RCC 7860 (cell line): Measurements from ENCODE around the gene CXCL12.

Source experiments
- DNase-seq: peaks from one replicate; pipeline ENCODE4 v3.0.0-alpha.2; 2015; ENCODE audit warnings: low spot score
- FAIRE-seq: peaks from 2 replicates; lab custom pipeline; 2012; peaks lifted over from hg19 to GRCh38; lab: Jason Lieb, UNC

The CXCL12 gene

GRCh38 chr10:44339218-44339617 lies 45.7 kb downstream of the CXCL12 start:
- no peak for DNase-seq

GRCh38 chr10:44337081-44337480 lies 47.8 kb downstream of the CXCL12 start:
- FAIRE-seq (no peak), DNase-seq (no peak)

More at GRCh38 chr10:44339218-44339617, 45.7 kb downstream of the CXCL12 start:
- no peak for FAIRE-seq

DNA sequence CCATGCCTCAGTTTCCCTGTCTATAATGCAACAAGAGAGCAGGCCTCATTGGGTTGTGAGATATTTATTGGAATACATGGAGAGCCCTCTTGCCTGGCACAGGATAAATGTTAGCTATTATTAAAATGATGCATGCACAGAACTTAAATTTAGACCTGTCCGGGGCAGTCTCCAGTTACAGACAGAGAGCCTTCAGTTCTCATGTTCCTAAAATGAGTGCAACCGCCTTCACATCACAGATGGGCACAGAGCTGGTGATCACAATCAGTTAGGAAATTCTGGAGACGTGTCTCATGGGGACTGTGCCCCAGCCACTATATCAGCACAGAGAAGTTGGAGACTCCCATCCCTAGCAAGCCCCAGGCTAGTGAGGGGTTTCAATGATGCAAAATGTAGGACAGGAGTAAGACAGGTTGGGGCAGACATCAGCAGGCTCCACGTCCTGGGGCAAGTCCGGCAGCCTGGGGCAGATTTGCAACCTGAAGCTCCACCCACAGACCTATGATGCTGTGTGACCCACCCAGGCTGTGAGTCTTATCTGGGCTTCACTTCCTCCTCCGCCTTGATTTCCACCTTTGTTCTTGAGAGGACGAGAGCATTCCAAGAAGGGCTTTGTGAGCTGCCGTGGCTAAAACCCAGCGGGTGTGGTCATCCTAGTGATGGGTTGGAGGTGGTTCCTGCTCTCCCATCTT lies 49.4 kb downstream of the CXCL12 start:
- FAIRE-seq = no peak
- DNase-seq = no peak

GRCh38 chr10:44334621-44335184 lies 50.2 kb downstream of the CXCL12 start:
- FAIRE-seq = no peak
- DNase-seq = no peak

GRCh38 chr10:44334091-44334490 lies 50.8 kb downstream of the CXCL12 start:
- DNase-seq = no peak
- no peak for FAIRE-seq

GRCh38 chr10:44333511-44333910 lies 51.4 kb downstream of the CXCL12 start:
- DNase-seq = no peak
- FAIRE-seq = no peak

DNA sequence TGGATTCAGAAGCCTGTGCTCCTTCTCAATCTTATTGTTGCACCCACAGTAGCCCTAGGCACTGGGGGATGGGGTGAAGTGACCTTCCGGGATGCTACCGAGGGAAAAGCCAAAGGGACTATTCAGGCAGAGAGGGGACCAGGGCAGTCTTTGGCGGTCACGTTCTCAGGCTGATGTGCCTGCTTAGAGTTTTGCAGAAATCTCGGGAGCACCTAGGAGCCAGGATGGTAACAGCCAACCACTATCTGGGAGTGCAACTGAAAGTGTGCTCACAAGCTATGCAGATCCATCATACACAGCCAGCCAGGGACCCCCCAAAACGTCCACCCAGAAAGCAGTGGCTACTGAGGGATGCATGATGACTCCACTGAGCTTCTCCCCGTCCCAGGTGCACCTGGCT lies 52.4 kb downstream of the CXCL12 start:
- no peak for DNase-seq
- no peak for FAIRE-seq

DNA sequence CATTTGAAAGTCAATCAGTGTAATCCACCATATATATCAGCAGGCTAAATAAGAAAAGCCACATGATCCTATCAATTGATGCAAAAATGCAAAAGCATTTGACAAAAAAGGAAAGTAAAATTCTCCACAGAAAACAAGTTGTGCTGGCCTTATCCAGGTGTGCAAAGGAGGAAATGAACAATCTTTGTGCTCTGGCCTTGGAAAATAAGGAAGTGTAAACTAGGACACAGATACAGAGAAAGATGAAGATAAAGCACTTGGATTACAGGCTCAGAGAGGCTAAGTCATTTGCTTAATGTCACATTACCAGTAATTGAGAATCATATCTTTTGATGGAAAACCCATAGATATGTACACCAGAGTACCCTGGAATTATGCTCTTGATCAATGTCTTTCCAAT lies 54.5 kb downstream of the CXCL12 start:
- DNase-seq = no peak
- no peak for FAIRE-seq

- DNase-seq = no peak
Measured at GRCh38 chr10:44327461-44327860, 57.4 kb downstream of the CXCL12 start.

More at GRCh38 chr10:44327461-44327860, 57.4 kb downstream of the CXCL12 start:
- no peak for FAIRE-seq
